ENCODE measurements around the gene CD69.
A peak's percentile ranks its signal among the peaks of the same experiment; 100 is the strongest.
"Not testable (repeated sequence)": the region's sequence is repeated elsewhere in the genome, so short reads cannot be mapped to it uniquely, and the experiment has no call there.

Gene CD69

DNA sequence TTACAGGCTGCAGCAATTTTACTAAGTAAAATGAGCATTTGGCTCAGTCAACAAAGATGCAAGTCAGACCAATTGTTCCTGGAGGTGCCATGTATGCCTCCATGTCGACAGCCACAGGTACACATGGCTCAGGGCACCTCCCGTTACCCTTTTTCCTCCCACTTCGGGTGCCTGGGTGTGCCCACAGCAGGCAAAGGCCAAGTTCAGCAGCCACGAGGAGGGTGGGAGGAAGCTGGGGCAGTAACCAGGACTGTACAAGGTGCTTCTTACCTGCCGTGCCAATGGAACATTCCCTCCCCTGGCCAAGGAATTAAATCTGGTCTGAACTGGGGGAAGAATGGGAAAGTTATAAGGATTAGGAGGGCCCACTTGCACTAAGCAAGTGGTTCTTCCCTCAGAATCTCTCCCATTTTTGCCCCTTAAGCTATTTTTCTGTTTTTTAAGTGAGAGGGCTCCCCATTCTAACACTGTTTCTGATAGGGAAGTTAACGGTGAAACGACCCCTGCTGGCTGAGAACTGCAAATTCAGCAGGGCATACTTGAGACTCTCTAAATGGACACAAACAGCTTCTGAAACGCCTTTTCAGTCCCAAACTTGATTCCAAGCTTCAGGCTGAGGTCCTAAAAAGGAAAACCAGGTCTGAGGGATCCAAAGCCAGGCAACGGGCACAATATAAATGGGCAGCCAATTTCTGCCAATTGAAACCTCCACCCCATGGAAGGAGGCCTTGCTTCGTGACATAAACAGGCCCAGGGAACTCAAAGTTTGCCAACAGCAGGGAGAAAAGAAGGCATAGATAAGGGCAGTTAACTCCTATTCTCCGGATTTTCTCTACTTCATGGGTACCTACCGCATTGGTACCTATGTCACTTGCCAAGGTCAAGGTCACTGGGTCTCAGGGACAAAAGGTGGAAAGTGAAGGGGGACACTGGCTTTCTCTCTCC is 52.6 kb downstream of the CD69 start:
- no peak overlapping the region for H2AK5ac ChIP-seq (ENCODE audit: low read length)
- DNase-seq, result peak; percentile 67
- H4K5ac ChIP-seq (ENCODE audit: low read length), result no peak overlapping the region
- no peaks in the 10 kb centered on the region for H3K27me3 ChIP-seq (ENCODE audit: insufficient read depth, low read length, poor library complexity)
- no peak overlapping the region for H2BK5ac ChIP-seq (ENCODE audit: low read length)
- H3K23ac ChIP-seq (ENCODE audit: low read length), result no peak overlapping the region
- H4K8ac ChIP-seq (ENCODE audit: low read depth, low read length), result no peak overlapping the region
- H3K56ac ChIP-seq (ENCODE audit: low read length), result no peak overlapping the region
- H3K9ac ChIP-seq (ENCODE audit: low read length), result no peak overlapping the region
- H3K79me1 ChIP-seq (ENCODE audit: low read length), result no peaks in the 10 kb centered on the region
- H3K4me2 ChIP-seq (ENCODE audit: low read length), result no peak overlapping the region
- no peak overlapping the region for H2BK120ac ChIP-seq (ENCODE audit: low read depth, low read length)
- no peak overlapping the region for H2BK15ac ChIP-seq (replicated peaks; ENCODE audit: low read depth)
- no peaks in the 10 kb centered on the region for H3K79me2 ChIP-seq (ENCODE audit: control insufficient read depth, insufficient read depth, low read length)
- H3K4ac ChIP-seq (ENCODE audit: low read depth, low read length), result no peak overlapping the region
- no peak overlapping the region for H3K4me3 ChIP-seq (ENCODE audit: low read length)
- peaks cover 2% of the 10 kb centered on the region for H3K4me1 ChIP-seq (ENCODE audit: control insufficient read depth, low read depth, low read length)
- no peak overlapping the region for H3K18ac ChIP-seq (ENCODE audit: low read length)
- WGBS (ENCODE audit: extremely low coverage, insufficient coverage, low lambda C conversion rate), result no CpG with 5 or more reads among the region's 12 CpGs
- H3K27ac ChIP-seq (ENCODE audit: low read depth, low read length), result no peak overlapping the region
- H3K36me3 ChIP-seq (ENCODE audit: control insufficient read depth, insufficient read depth, low read length), result no peaks in the 10 kb centered on the region

DNA sequence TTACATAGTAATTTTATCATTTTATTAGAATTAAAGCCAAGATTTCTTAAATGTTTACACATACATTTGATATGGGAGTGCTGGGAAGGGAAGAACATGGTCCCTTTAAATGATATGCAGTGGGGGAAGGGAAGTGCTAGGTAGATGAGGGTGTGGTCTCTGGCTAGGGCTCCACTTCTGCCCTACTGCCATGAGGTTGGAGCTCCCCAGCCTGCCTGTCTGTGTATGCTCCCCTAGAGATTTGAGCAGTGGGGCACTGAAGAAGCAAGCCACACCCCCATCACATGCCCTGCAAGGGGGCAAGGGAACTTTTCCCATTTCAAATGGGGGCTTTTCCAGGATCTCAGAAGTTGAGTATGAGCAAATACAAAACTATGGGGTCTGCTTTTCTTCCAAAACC is 53.3 kb downstream of the CD69 start:
- H2BK5ac ChIP-seq (ENCODE audit: low read length), result no peak overlapping the region
- H3K27ac ChIP-seq (ENCODE audit: low read depth, low read length), result no peak overlapping the region
- H3K4me2 ChIP-seq (ENCODE audit: low read length), result no peak overlapping the region
- H2BK15ac ChIP-seq (replicated peaks; ENCODE audit: low read depth), result no peak overlapping the region
- H3K79me1 ChIP-seq (ENCODE audit: low read length), result no peaks in the 10 kb centered on the region
- no peak overlapping the region for H3K18ac ChIP-seq (ENCODE audit: low read length)
- no peak overlapping the region for H3K9ac ChIP-seq (ENCODE audit: low read length)
- no peak overlapping the region for H3K23ac ChIP-seq (ENCODE audit: low read length)
- H4K5ac ChIP-seq (ENCODE audit: low read length), result no peak overlapping the region
- H3K56ac ChIP-seq (ENCODE audit: low read length), result no peak overlapping the region
- H3K36me3 ChIP-seq (ENCODE audit: control insufficient read depth, insufficient read depth, low read length), result no peaks in the 10 kb centered on the region
- no peak overlapping the region for H4K8ac ChIP-seq (ENCODE audit: low read depth, low read length)
- H2BK120ac ChIP-seq (ENCODE audit: low read depth, low read length), result no peak overlapping the region
- H3K4me1 ChIP-seq (ENCODE audit: control insufficient read depth, low read depth, low read length), result peaks cover 2% of the 10 kb centered on the region
- no peaks in the 10 kb centered on the region for H3K27me3 ChIP-seq (ENCODE audit: insufficient read depth, low read length, poor library complexity)
- DNase-seq, result no peak
- H3K4me3 ChIP-seq (ENCODE audit: low read length), result no peak overlapping the region
- H3K79me2 ChIP-seq (ENCODE audit: control insufficient read depth, insufficient read depth, low read length), result no peaks in the 10 kb centered on the region
- H3K4ac ChIP-seq (ENCODE audit: low read depth, low read length), result no peak overlapping the region
- H2AK5ac ChIP-seq (ENCODE audit: low read length), result no peak overlapping the region

DNA sequence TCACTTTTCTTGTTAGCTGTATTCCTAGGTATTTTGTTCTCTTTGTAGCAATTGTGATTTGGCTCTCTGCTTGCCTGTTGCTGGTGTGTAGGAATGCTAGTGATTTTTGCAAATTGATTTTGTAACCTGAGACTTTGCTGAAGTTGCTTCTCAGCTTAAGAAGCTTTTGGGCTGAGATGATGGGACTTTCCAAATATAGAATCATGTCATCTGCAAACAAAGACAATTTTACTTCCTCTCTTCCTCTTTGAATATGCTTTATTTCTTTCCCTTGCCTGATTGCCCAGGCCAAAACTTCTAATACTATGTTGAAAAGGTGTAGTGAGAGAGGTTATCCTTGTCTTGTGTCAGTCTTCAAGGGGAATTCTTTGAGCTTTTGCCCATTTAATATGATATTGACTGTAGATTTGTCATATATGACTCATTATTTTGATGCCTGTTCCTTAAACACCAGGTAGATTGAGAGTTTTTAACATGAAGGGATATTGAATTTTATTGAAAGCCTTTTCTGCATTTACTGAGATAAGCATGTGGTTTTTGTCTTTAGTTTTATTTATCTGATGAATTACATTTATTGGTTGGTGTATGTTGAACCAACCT is 54.5 kb downstream of the CD69 start:
- H3K4ac ChIP-seq (ENCODE audit: low read depth, low read length), result no peak overlapping the region
- H2BK15ac ChIP-seq (replicated peaks; ENCODE audit: low read depth), result no peak overlapping the region
- H3K27me3 ChIP-seq (ENCODE audit: insufficient read depth, low read length, poor library complexity), result no peaks in the 10 kb centered on the region
- H3K23ac ChIP-seq (ENCODE audit: low read length), result no peak overlapping the region
- no peak overlapping the region for H3K56ac ChIP-seq (ENCODE audit: low read length)
- no peak overlapping the region for H4K8ac ChIP-seq (ENCODE audit: low read depth, low read length)
- no peak overlapping the region for H4K5ac ChIP-seq (ENCODE audit: low read length)
- no peak overlapping the region for H3K27ac ChIP-seq (ENCODE audit: low read depth, low read length)
- no peaks in the 10 kb centered on the region for H3K79me1 ChIP-seq (ENCODE audit: low read length)
- no peak overlapping the region for H2BK120ac ChIP-seq (ENCODE audit: low read depth, low read length)
- no peaks in the 10 kb centered on the region for H3K79me2 ChIP-seq (ENCODE audit: control insufficient read depth, insufficient read depth, low read length)
- H3K4me2 ChIP-seq (ENCODE audit: low read length), result no peak overlapping the region
- DNase-seq, result no peak
- no peaks in the 10 kb centered on the region for H3K4me1 ChIP-seq (ENCODE audit: control insufficient read depth, low read depth, low read length)
- no peak overlapping the region for H3K9ac ChIP-seq (ENCODE audit: low read length)
- no peaks in the 10 kb centered on the region for H3K36me3 ChIP-seq (ENCODE audit: control insufficient read depth, insufficient read depth, low read length)
- no peak overlapping the region for H2AK5ac ChIP-seq (ENCODE audit: low read length)
- no peak overlapping the region for H2BK5ac ChIP-seq (ENCODE audit: low read length)
- no peak overlapping the region for H3K18ac ChIP-seq (ENCODE audit: low read length)
- no peak overlapping the region for H3K4me3 ChIP-seq (ENCODE audit: low read length)

DNA sequence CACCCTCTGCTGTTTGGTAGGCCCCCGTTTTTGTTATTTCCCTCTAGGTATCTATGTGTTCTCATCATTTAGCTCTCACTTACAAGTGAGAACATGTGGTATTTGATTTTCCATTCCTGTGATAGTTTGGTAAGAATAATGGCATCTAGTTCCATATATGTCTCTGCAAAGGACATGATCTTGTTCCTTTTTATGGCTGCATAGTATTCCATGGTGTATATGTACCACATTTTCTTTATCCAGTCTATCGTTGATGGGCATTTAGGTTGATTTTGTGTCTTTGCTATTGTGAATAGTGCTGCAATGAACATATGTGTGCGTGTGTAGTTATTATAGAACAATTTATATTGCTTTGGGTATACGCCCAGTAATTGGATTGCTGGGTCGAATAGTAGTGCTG is 56.1 kb downstream of the CD69 start:
- not testable (repeated sequence) for H2AK5ac ChIP-seq (ENCODE audit: low read length); H3K4ac ChIP-seq (ENCODE audit: low read depth, low read length); H3K27ac ChIP-seq (ENCODE audit: low read depth, low read length); H3K18ac ChIP-seq (ENCODE audit: low read length); H4K8ac ChIP-seq (ENCODE audit: low read depth, low read length); H2BK120ac ChIP-seq (ENCODE audit: low read depth, low read length); H3K79me1 ChIP-seq (ENCODE audit: low read length); H3K79me2 ChIP-seq (ENCODE audit: control insufficient read depth, insufficient read depth, low read length); DNase-seq; H3K4me1 ChIP-seq (ENCODE audit: control insufficient read depth, low read depth, low read length); H3K23ac ChIP-seq (ENCODE audit: low read length); H3K9ac ChIP-seq (ENCODE audit: low read length); H3K56ac ChIP-seq (ENCODE audit: low read length); H3K4me2 ChIP-seq (ENCODE audit: low read length); H3K4me3 ChIP-seq (ENCODE audit: low read length); H2BK15ac ChIP-seq (replicated peaks; ENCODE audit: low read depth); H2BK5ac ChIP-seq (ENCODE audit: low read length); H3K36me3 ChIP-seq (ENCODE audit: control insufficient read depth, insufficient read depth, low read length); H4K5ac ChIP-seq (ENCODE audit: low read length); H3K27me3 ChIP-seq (ENCODE audit: insufficient read depth, low read length, poor library complexity)
- no CpG with 5 or more reads among the region's 5 CpGs for WGBS (ENCODE audit: extremely low coverage, insufficient coverage, low lambda C conversion rate)

Data from mesendoderm (in vitro differentiated cells).